Stimulated activated CD4-positive, alpha-beta T cell treated with anti-CD3 and anti-CD28 coated beads, TNF-alpha, amount 100 ng/mL, for 1 hour (primary cell): ENCODE measurements around the gene IQGAP1.
A peak's percentile ranks its signal among the peaks of the same experiment; 100 is the strongest.
"Not testable (repeated sequence)": the region's sequence is repeated elsewhere in the genome, so short reads cannot be mapped to it uniquely, and the experiment has no call there.

Source experiments
- DNase-seq, 3 donors: peaks; one replicate each; pipeline ENCODE4 v3.0.0-alpha.2; 2020; ENCODE audit warnings: low read depth in 3 of 3, low spot score in 1 of 3

Gene IQGAP1

GRCh38 chr15:90524018-90524803 is 136.2 kb downstream of the IQGAP1 start:
- DNase-seq = not testable (repeated sequence)

DNA sequence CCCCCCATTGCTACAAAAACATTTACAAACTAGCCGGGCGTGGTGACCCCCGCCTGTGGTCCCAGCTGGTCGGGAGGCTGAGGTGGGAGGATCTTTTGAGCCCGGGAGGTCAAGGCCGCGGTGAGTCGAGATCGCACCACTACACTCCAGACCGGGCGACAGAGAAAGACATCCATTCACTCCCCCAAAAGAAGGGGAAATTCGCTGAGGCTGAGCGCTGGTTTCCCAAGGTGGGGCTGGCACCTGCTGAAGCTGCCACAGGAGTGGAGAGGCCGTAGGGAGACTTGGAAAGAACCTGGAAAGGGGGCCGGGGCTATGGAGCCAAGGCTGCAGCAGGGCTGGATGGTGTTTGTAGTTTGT is 140.9 kb downstream of the IQGAP1 start:
- no peak for DNase-seq

- peak in 2 of 3 donors; percentile 11 to 41 for DNase-seq
Observed at GRCh38 chr15:90529371-90530249, 141.6 kb downstream of the IQGAP1 start, which contains the start of gene CRTC3. Gene CRTC3 (plus strand): TSS chr15:90529923. CDS start chr15:90530072, 149 bp downstream.

- DNase-seq = peak in 1 of 3 donors; percentile 41
Observed at GRCh38 chr15:90530250-90531051, 142.4 kb downstream of the IQGAP1 start.

GRCh38 chr15:90531147-90531546 is 143.1 kb downstream of the IQGAP1 start:
- DNase-seq = no peak

DNA sequence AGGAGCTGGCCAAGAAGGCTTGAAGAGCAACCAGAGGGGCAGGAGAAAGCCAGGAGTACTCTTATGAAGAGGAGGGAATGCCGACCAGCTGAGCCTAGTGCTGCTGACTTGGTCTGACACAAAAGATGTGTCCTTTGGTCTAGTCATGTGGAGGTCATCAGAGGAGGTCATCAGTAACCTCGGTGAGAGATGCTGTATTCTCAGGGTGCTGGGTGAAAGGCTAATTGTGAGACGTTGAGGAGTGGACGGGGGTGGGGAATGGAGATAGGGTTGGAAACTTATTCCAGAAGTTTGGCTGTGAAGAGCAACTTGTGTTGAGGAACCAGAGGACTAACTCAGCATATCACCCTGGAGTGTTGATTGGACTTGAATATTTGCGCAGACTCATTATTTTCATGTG is 147.2 kb downstream of the IQGAP1 start:
- no peak for DNase-seq

GRCh38 chr15:90539789-90540188 is 151.7 kb downstream of the IQGAP1 start:
- DNase-seq = no peak

GRCh38 chr15:90540768-90541167 is 152.7 kb downstream of the IQGAP1 start:
- DNase-seq = no peak

DNA sequence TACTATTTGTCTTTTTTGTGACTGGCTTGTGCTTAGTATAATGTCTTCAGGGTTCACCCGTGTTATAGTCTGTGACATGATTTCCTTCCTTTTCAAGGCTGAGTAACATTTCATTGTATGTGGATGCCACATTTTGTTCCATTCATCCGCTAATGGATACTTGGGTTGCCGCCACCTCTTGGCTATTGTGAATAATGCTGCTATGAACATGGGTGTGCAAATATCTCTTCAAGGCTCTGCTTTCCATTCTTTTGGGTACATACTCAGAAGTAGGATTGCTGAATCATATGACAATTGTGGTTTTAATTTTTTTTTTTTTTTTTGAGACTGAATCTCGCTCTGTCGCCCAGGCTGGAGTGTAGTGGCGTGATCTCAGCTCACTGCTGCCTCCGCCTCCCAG is 157.1 kb downstream of the IQGAP1 start:
- DNase-seq = no peak

GRCh38 chr15:90547540-90547939 is 159.5 kb downstream of the IQGAP1 start:
- DNase-seq = no peak

DNA sequence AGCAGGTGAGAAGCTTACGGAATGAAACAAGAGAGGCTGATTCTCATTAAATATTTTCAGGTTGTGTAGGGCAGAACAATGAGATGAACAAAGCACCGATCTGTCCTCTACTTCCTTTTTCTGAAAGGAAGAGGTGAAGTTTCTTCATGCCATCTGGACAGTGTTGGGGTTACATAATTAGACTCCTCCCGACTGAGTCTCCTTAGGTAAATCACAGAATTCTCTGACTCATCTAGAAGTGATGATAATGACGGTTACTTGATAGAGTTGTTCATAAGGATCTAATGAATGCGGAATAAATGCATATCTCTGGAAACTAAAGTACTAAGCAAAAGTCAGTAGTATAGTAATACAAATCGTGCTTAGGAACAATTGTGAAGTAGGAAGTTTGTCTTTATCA is 162.9 kb downstream of the IQGAP1 start:
- DNase-seq = no peak
